GM18502 (cell line): ENCODE results near the gene TRIM62.
"Not testable (repeated sequence)": the region's sequence is repeated elsewhere in the genome, so short reads cannot be mapped to it uniquely, and the experiment has no call there.

Experiments used
- ATAC-seq: cut with Tn5 transposase; IDR thresholded peaks from one replicate; pipeline ENCODE4 v1.9.1; 2021; ENCODE audit warnings: mild to moderate bottlenecking; ENCODE audit not compliant: unreplicated experiment, poor library complexity

The TRIM62 gene

DNA sequence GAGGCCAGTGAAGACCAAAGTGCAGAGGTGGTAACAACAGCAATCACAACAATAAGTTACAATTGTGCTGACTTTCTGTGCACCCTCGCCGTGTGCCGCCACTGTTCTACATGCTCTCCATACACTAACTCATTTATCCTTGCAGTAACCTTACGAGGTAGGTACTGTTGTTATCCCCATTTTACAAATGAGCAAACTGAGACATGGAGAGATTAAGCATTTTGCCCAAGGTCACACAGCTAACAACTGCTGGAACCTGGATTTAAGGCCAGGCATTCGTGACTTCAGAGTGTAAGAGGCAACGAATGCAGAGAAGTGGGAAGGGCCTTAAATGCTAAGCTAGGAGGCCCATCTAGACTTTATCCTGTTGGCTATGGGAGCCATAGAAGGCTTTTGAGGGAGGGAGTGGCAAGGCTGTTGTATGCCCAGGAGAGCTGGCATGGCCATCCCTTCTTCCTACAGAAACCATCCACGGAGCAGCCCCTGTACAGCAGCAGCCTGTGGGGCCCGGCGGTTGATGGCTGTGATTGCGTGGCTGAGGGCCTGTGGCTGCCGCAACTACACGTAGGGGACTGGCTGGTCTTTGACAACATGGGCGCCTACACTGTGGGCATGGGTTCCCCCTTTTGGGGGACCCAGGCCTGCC lies 64.3 kb downstream of the TRIM62 start:
- ATAC-seq: no peak

DNA sequence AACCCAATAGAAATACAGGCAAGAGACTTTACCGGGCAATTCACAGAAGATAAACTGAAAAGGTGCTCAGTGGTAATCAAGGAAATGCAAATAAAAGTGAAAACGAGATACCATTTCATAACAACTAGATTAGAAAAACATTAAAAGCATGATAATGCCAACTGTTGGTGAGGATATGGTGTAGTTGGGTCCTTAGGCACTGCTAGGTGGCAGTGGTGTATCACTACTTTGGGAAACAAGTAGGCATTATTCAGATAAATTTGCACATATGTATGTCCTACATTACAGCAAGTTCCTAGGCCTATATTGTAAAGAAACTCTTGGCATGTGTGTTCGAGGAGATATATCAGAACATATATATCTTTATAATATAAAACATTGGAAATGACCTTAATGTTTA lies 69.9 kb downstream of the TRIM62 start:
- no peak for ATAC-seq

DNA sequence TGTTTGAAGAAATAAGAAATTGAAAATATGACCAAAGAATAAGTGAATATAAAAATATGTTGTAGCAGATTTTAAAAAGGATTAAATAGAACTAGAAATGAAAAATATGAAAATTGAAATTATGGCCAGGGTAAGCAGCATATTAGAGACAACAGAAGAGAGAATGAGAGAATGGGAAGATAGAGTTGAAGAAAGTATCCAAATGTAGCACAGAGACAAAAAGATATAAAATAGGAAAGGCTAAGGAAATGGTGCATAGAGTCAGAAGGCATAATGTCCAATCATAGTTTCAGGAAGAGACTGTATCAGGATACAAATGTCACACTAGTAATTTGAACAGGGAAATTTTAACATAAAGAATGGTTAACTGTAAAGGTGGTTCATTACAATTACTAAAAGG lies 71.4 kb downstream of the TRIM62 start:
- no peak for ATAC-seq

DNA sequence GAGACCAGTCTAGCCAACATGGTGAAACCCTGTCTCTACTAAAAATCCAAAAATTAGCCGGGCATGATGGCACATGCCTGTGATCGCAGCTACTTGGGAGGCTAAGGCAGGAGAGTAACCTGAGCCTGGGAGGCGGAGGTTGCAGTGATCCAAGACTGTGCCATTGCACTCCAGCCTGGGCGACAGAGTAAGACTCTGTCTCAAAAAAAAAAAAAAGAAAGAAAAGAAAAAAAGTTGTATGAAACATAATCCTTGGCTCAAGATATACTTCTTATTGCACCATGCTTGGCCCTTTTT lies 81.8 kb downstream of the TRIM62 start:
- not testable (repeated sequence) for ATAC-seq

DNA sequence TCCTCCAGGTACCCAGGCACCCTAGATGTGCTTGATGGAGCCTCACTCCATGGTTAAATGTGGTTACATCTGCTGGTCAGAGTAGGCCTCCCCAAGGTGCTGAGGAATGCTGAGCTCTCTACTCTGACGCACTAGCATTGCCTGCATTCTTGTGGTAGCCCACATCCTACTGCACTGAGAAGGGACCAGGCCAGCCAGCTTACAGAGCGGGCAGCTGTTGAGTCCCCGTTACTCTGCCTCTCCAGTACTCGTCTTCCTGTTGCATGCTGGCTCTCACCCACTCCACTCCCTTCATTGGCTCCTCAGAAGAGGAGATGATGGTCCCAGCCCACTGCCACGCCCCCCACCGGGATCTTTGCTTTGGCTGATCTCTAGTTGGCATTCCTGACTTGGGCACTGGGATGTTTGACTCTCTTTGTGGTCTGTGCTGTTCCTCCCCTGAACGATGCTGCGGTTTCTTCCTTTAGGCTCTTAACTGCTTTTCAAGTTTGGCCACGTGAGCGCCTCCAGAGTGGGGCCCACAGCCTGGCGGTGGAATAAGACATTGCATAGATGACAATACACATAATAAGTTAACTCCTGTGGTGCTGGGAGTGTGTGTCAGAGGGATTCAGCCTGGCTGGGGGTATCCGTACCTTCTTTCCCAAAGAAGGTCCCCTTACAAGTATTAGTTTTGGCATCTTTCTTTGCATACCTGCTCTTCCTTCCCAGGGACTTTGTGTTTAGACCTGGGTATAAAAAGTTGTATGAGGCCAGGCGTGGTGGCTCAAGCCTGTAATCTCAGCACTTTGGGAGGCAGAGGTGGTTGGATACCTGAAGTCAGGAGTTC lies 82.3 kb downstream of the TRIM62 start:
- ATAC-seq: peak; percentile 91

DNA sequence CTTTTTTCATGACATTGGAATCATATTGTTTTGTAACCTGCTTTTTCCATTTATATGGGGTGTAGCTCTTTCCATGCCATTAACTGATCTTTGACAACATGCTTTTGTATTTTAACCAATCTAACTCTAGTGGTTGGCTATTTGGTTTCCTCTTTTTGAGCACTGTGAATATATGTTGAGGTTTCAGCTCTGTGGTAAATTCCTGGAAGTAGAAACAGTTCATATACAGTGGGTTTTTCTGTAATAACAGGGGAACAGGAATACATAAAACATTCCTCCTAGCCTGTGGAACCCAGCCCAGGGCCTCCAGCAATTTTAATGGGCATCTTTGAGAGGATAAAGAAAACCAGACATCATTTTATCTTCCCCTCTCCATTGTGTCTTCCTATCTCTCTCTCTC lies 83.5 kb downstream of the TRIM62 start:
- no peak for ATAC-seq

DNA sequence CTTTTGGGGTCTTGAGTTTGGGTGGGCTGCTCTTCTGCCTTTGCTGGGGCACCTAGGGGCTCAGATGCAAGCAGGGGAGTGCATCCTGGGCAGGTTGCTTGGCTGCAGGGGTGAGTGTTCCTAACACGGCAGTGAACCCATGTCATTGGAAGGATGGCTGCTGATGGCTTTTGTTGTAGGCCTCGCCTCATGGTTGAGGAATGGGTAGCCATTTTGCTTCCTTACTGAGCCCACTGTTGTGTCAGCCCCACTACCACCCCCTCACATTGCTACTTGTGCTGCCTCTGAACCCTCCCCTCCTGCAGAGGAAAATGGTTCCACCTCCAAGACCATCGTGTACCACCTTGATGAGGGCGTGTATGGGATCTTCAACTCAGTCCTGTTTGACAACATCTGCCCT lies 84.1 kb downstream of the TRIM62 start:
- ATAC-seq: no peak

DNA sequence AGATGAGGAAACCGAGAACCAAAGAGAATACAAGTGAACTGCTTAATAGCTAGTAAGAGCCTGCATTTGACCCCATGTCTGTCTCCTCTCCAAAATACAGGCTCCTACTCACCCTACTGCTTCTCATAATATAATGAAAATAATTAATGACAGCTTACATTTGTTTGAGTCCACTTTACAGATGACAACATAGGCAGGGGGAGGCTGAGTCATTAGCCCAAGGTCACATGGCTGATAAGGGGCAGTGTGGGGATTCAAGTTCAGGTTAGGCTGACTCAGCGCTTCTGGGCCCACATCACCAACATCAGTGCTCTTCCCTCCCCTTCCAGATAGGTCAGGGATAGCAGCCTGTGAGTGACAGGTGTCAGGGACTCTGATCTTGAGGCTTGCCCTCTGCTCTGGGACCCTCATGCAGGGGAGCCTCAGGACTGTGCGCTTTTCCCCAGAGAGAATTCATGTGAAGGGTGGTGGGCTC lies 84.7 kb downstream of the TRIM62 start:
- no peak for ATAC-seq

DNA sequence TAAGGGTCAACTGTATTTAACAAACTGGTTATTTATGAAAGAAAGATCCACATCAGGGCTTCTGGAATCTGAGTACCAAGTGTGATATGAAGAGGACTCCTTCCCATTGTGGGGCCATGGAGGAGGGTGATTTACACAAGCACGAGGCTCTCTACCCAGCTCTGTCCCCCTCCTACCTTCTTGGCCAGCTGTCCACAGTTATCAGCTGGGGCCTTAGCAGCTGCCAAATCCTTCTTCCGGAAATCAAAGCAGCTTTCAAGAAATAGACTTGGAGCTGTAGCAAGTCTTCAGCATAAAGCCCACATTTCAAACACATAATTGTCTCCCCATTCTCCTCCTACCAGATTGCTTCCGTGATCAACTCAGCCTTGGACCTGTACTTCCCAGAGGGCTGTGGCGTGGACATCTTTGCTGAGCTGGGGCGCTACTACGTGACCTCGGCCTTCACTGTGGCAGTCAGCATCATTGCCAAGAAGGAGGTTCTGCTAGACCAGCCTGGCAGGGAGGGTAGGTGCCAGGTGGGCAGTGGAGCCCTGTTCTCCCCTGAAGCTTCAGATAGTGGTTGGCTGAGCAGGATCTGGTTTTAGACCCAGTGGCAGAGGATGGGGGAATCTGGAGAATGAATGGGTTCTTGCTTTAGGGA lies 85.4 kb downstream of the TRIM62 start:
- no peak for ATAC-seq
